Astrocyte of the cerebellum (primary cell): ENCODE data around the gene MFSD1.

Experiments used
- DNase-seq: peaks from one replicate; pipeline ENCODE4 v3.0.0-alpha.2; 2011; ENCODE audit warnings: low read depth
- H3K4me3 ChIP-seq: 2 replicates; pipeline ENCODE4 v1.5.1; 2011; ENCODE audit warnings: mild to moderate bottlenecking, low read depth, low read length, moderate library complexity
- in situ Hi-C: cut with HindIII; loops from 2 replicates; pipeline ENCODE4 v1.10.0; 2017; ENCODE audit warnings: low sequenced_read_pairs
- TF ChIP-seq, protein P1 (sequence below): IDR thresholded peaks from 2 replicates; pipeline ENCODE4 v1.5.1; 2012; ENCODE audit warnings: low read length, low read depth, moderate library complexity, mild to moderate bottlenecking; ENCODE audit errors: missing control alignments

The MFSD1 gene

DNA sequence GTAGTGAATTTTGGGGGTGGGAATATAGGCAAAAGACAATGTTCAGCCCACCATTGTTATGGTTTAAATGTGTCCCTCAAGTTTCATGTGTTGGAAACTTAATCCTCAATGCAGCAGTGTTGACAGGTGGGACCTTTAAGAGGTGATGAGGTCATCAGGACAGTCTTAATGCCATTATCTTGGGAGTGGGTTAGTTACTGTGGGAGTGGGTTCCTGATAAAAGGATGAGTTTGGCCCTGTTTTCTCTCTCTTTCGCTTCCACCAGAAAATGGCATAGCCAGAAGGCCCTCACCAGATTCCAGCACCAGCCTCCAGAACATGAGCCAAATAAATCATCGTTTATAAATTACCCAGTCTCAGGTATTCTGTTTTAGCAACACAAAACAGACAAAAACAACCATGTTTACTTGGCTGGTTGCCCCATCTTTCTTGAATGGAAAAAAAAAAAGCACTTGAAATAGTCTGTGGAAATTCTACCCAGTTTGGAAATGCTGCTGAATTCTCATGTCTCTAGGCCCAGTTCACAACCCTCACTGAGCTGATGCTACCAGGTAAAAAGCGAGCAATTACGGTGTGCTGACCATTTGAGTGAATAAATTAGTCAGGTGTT, 31.0 kb upstream of the MFSD1 start:
- no peak overlapping the region for H3K4me3 ChIP-seq
- no peak for DNase-seq
- in situ Hi-C loops, result no loop called here
- TF ChIP-seq, protein P1, sequence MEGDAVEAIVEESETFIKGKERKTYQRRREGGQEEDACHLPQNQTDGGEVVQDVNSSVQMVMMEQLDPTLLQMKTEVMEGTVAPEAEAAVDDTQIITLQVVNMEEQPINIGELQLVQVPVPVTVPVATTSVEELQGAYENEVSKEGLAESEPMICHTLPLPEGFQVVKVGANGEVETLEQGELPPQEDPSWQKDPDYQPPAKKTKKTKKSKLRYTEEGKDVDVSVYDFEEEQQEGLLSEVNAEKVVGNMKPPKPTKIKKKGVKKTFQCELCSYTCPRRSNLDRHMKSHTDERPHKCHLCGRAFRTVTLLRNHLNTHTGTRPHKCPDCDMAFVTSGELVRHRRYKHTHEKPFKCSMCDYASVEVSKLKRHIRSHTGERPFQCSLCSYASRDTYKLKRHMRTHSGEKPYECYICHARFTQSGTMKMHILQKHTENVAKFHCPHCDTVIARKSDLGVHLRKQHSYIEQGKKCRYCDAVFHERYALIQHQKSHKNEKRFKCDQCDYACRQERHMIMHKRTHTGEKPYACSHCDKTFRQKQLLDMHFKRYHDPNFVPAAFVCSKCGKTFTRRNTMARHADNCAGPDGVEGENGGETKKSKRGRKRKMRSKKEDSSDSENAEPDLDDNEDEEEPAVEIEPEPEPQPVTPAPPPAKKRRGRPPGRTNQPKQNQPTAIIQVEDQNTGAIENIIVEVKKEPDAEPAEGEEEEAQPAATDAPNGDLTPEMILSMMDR, result no peak

DNA sequence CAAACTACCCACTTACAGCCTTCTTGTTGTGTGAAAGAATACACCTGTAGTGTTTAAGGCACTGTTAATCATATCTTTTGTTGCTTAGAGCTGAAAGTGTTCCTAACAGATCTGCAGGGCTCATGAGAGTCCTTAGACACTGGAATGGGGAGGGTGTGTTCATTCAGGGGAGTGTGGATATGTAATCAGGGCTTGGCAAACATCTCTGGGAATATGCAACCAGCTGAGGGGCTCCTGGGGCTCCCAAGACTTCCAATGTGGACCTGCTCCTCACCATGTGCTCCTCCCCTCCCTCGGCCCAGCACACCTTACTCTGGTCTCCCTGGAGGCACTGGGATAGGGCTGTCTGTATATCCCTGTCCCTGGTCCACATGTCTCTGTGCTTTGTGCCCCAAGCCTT, 30.3 kb upstream of the MFSD1 start:
- no peak for DNase-seq
- TF ChIP-seq, protein P1, result no peak
- in situ Hi-C loops, result no loop called here
- no peak overlapping the region for H3K4me3 ChIP-seq

DNA sequence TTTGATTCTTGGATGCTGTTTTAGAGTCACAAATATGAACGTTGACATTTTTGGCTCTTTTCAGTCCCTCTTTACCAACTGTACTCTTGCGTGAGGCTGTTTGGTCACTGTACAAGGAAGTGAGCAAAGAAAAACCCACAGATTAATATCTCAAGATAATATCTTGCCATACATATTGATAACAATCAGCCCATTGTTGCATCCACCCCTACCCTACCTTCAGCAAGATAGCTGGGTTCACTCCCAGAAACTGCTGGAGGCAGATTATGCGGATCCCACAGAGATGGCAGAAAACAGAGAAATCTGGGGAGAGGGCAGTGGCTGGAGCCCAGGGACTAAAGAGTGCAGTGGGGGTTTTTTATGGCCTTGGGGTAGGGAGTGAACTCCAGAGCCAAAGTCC, 29.9 kb upstream of the MFSD1 start:
- DNase-seq, result no peak
- in situ Hi-C loops, result no loop called here
- no peak overlapping the region for H3K4me3 ChIP-seq
- TF ChIP-seq, protein P1, result no peak

DNA sequence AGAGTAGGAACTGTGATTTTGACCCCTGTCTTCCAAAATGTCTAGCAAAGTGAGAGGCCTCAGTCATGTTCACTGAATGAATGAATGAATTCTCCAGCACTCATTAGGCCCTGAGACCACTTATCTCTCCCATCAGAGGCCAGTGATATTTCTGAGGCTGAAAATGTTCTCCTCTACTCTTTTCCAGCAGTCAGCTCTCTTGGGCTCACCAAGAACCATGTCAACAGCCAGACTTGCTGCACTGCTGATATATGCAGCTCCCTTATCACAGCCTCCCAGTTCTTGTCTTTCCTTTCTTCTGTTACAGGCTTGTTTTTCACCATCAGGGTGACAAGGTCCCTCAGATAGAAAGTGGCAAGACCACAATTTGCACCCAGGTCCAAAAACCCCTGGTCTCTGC, 28.7 kb upstream of the MFSD1 start:
- DNase-seq, result no peak
- no peak overlapping the region for H3K4me3 ChIP-seq
- TF ChIP-seq, protein P1, result no peak
- in situ Hi-C loops, result no loop called here

DNA sequence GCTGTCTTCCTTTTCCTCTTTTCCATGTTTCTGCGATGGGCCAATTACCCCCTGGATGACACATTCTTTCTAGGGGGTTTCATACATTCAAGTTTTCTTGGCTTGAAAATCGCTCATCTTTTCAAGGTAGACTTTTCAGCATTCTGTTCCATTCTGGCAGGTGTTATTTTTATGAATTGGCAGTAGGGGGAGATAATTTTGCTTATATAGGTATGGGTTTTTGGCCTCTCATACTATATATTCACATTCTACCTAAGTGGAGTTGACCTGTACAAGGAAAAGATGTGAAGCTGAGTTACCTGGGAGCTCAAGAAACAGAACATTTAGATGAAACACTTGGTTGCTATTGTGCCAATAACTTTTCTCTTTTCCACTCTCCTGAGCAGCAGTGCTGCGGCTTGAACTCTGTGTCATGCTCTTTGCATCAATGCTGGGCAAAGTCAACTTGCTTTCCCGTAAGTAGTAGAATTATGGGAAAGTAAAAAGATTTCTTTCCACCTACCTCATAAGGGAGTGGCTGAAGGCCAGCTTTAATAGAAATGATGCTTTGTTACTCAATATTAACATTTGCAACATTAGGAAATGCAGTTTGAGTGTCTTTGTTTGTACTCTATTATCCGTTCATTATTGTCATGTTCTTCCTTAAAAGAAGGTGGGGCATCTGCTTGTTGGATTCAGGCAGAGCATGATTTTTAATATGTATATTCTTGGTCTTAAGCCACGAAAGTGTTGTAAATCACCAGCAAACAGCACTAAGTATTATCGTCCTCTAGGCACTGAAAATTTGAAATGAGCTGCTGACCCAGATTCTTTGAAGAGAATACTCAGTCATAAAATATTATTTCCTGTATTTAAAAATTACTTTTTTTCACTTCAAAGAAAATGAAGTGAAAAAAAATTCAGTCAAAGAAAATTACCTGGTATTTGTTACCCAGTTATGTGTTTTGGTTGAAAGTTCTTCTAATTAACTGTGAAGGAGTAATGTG, 27.7 kb upstream of the MFSD1 start:
- in situ Hi-C loops, result no loop called here
- no peak overlapping the region for H3K4me3 ChIP-seq
- TF ChIP-seq, protein P1, result no peak
- no peak for DNase-seq

DNA sequence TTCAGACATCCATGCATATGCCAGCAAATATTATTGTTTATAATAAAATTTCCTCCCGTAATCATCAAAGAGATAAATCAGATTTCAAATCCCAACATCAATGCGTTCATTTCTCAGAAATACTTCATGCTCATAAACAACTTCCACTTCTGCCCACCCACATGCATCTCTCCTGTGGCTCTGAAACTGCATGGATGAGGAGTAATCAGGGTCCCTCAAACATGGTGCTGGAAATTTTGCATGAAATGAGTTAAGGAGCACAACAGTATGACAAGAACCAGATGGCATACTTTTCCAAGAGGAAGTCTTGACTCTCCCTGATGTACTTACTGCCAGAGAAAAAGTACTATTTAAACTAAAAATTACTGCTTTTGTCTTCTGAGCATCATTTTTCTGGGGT, 26.9 kb upstream of the MFSD1 start:
- no peak overlapping the region for H3K4me3 ChIP-seq
- in situ Hi-C loops, result loop anchor here (25.0 kb wide), 1 partner anchor 238 kb away; no protein-coding TSS in a partner anchor
- no peak for DNase-seq

More for the DNA sequence above, 26.9 kb upstream of the MFSD1 start:
- TF ChIP-seq, protein P1, result no peak
